ENCODE measurements around the gene TRIO. TPM values are rescaled to one million over a fixed set of nuclear protein-coding genes. Genes with fewer than 3 reads are reported as not detected.

Gene TRIO
- polyA plus RNA-seq, 3 donors = 1.7 to 45.8 (median 2.1) TPM

DNA sequence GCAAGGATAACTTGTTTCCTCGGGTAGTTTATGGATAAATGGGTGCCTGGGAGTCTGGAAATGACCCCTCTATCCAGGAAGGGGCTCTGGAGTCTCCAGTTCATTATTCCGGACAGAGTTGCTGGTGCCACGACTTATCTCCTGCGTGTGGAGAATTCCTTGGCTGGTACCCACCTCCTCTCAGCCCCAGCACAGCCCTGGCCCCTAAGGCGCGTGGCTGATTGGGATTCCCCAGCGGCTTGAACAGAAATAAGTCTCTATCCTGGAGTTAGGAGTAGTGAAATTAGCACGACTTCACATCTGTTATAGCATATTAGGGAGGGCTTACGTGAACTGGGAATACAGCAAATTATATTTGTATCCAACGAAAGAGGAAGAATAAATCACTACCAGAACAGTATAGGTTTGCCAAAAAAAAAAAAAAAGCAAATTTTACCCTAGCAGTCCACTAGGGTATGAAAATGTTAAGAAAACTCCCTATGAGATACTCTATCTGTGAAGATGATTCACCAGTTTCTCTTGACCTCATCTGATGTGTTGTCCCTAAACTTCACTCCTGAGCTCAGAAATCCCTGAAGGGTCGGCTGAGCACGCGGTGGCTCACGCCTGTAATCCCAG, 265.9 kb downstream of the TRIO start:
- H3K4me3 ChIP-seq (replicated peaks in 1 of 3; ENCODE audit: low read depth in 2 of 3, low read length in 3 of 3) = no peak overlapping the region
- intact Hi-C loops (cut with micrococcal nuclease) = no loop called here
- H3K36me3 ChIP-seq (replicated peaks in 1 of 2; ENCODE audit: control insufficient read depth in 1 of 2, insufficient read depth in 2 of 2, low read length in 2 of 2) = peaks cover 81 to 100% of the 10 kb centered on the region in 2 donors
- no peaks in the 10 kb centered on the region for H3K27me3 ChIP-seq (ENCODE audit: control insufficient read depth in 2 of 2, insufficient read depth in 2 of 2, low read length in 2 of 2)
- TF ChIP-seq, protein P1, sequence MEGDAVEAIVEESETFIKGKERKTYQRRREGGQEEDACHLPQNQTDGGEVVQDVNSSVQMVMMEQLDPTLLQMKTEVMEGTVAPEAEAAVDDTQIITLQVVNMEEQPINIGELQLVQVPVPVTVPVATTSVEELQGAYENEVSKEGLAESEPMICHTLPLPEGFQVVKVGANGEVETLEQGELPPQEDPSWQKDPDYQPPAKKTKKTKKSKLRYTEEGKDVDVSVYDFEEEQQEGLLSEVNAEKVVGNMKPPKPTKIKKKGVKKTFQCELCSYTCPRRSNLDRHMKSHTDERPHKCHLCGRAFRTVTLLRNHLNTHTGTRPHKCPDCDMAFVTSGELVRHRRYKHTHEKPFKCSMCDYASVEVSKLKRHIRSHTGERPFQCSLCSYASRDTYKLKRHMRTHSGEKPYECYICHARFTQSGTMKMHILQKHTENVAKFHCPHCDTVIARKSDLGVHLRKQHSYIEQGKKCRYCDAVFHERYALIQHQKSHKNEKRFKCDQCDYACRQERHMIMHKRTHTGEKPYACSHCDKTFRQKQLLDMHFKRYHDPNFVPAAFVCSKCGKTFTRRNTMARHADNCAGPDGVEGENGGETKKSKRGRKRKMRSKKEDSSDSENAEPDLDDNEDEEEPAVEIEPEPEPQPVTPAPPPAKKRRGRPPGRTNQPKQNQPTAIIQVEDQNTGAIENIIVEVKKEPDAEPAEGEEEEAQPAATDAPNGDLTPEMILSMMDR (IDR thresholded peaks at IDR 0.05) = no peak
- H3K27ac Mint-ChIP-seq = no peak overlapping the region
- H3K36me3 Mint-ChIP-seq = peaks cover 85 to 95% of the 10 kb centered on the region in 2 donors
- H3K27ac ChIP-seq (ENCODE audit: low read depth in 1 of 2, low read length in 2 of 2) = no peak overlapping the region
- H3K4me1 Mint-ChIP-seq = no peaks in the 10 kb centered on the region
- no peaks in the 10 kb centered on the region for H3K9me3 Mint-ChIP-seq
- no peaks in the 10 kb centered on the region for H3K4me1 ChIP-seq (ENCODE audit: control insufficient read depth in 1 of 2, insufficient read depth in 2 of 2, low read length in 2 of 2)
- DNase-seq = no peak
- no peak overlapping the region for H2AFZ ChIP-seq (ENCODE audit: insufficient read depth, low read depth, low read length, poor library complexity, severe bottlenecking)
- no peaks in the 10 kb centered on the region for H3K27me3 Mint-ChIP-seq (ENCODE audit: low read depth in 3 of 3)
- no peaks in the 10 kb centered on the region for H3K79me2 ChIP-seq (ENCODE audit: insufficient read depth, low read length)
- WGBS (ENCODE audit: insufficient coverage) = 100% methylated on average over 4 of the region's 14 CpGs
- no peaks in the 10 kb centered on the region for H3K9me3 ChIP-seq (replicated peaks in 1 of 2; ENCODE audit: control insufficient read depth in 1 of 2, insufficient read depth in 1 of 2, low read length in 2 of 2)
- H4K20me1 ChIP-seq (ENCODE audit: insufficient read depth, low read length) = no peaks in the 10 kb centered on the region
- no peak overlapping the region for H3K4me2 ChIP-seq (replicated peaks; ENCODE audit: extremely low read depth, low read length, poor library complexity, severe bottlenecking)
- H3K4me3 Mint-ChIP-seq = no peak overlapping the region
- H3K9ac ChIP-seq (ENCODE audit: insufficient read depth, low read length, poor library complexity, severe bottlenecking) = no peak overlapping the region

DNA sequence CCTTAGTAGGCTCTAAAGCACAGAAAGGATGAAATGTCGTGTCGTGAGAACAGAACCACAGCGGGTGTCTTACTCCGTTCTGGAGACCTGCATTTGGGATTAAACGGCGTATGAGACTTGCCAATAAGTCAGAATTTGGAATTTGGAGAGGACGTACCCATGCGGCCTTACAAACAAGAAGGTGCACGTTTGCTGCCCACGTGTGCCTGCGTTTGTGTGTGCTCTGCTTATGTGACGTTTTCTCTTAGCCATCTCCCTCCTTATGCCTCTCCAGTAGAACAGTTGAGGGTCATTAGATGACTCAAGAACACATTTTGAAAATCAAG, 266.9 kb downstream of the TRIO start:
- Mint-ChIP-seq H3K4me1 (no peaks in the 10 kb centered on the region), H3K9me3 (no peaks in the 10 kb centered on the region), H3K36me3 (peaks cover 87 to 95% of the 10 kb centered on the region in 2 donors), H3K27me3 (ENCODE audit: low read depth in 3 of 3) (no peaks in the 10 kb centered on the region), H3K27ac (no peak overlapping the region), H3K4me3 (no peak overlapping the region)
- WGBS (ENCODE audit: insufficient coverage) = 94% methylated on average over 6 of the region's 12 CpGs
- Histone ChIP-seq H3K9me3 (replicated peaks in 1 of 2; ENCODE audit: control insufficient read depth in 1 of 2, insufficient read depth in 1 of 2, low read length in 2 of 2) (no peaks in the 10 kb centered on the region), H4K20me1 (ENCODE audit: insufficient read depth, low read length) (no peaks in the 10 kb centered on the region), H3K4me1 (ENCODE audit: control insufficient read depth in 1 of 2, insufficient read depth in 2 of 2, low read length in 2 of 2) (no peaks in the 10 kb centered on the region), H3K36me3 (replicated peaks in 1 of 2; ENCODE audit: control insufficient read depth in 1 of 2, insufficient read depth in 2 of 2, low read length in 2 of 2) (peaks cover 84 to 100% of the 10 kb centered on the region in 2 donors), H3K4me3 (replicated peaks in 1 of 3; ENCODE audit: low read depth in 2 of 3, low read length in 3 of 3) (no peak overlapping the region), H2AFZ (ENCODE audit: insufficient read depth, low read depth, low read length, poor library complexity, severe bottlenecking) (no peak overlapping the region), H3K4me2 (replicated peaks; ENCODE audit: extremely low read depth, low read length, poor library complexity, severe bottlenecking) (no peak overlapping the region), H3K27ac (ENCODE audit: low read depth in 1 of 2, low read length in 2 of 2) (no peak overlapping the region), H3K27me3 (ENCODE audit: control insufficient read depth in 2 of 2, insufficient read depth in 2 of 2, low read length in 2 of 2) (no peaks in the 10 kb centered on the region), H3K9ac (ENCODE audit: insufficient read depth, low read length, poor library complexity, severe bottlenecking) (no peak overlapping the region), H3K79me2 (ENCODE audit: insufficient read depth, low read length) (no peaks in the 10 kb centered on the region)
- TF ChIP-seq, protein P1 (IDR thresholded peaks at IDR 0.05) = no peak
- DNase-seq = no peak
- intact Hi-C loops (cut with micrococcal nuclease) = no loop called here

All from CD14-positive monocyte (primary cell).